ENCODE results near the gene SLC16A7. TPM values are rescaled to one million over a fixed set of nuclear protein-coding genes. Genes with fewer than 3 reads are reported as not detected.

The SLC16A7 gene
- total RNA-seq, 1 donor from 2014 or later, result 6.5 TPM

DNA sequence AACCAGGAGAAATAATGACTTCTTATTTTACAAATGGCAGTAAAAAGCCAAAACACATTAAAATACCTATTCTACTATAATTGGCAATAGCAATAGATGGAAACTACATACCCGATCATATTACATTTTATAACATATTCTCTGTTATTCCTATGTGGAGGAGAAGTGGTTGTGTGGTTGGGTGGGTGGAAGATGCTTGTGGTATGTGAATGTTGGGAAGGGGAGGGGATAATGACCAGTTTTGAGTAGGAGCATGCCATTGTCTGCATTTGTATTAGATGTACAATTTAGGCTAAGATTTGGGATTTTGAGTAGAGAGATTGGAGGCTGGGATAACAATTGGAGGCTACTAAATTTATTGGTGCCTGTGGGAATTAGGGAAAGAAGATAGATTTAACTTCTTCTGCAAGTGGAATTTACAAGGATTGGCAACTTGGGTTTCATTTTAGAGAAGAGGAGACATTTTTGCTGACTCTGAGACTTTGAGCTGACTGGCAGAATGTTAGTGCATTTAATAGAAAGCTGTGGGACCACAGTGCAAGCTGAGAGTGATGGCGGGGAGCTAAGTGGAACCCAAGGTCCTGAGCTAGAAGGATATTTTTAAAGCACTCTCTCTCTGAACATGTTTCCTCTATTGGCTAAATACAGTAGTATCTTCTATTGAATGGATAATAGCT is 65.2 kb downstream of the SLC16A7 start:
- Mint-ChIP-seq H3K9me3 (ENCODE audit: low read depth) (peaks cover 4% of the 10 kb centered on the region), H3K27me3 (no peaks in the 10 kb centered on the region), H3K4me1 (ENCODE audit: low read depth) (no peaks in the 10 kb centered on the region), H3K27ac (no peak overlapping the region), H3K36me3 (ENCODE audit: insufficient read depth) (no peaks in the 10 kb centered on the region), H3K4me3 (ENCODE audit: low read depth) (no peak overlapping the region)
- DNase-seq (ENCODE audit: low spot score, unreplicated experiment), result no peak
- TF ChIP-seq, protein P1, sequence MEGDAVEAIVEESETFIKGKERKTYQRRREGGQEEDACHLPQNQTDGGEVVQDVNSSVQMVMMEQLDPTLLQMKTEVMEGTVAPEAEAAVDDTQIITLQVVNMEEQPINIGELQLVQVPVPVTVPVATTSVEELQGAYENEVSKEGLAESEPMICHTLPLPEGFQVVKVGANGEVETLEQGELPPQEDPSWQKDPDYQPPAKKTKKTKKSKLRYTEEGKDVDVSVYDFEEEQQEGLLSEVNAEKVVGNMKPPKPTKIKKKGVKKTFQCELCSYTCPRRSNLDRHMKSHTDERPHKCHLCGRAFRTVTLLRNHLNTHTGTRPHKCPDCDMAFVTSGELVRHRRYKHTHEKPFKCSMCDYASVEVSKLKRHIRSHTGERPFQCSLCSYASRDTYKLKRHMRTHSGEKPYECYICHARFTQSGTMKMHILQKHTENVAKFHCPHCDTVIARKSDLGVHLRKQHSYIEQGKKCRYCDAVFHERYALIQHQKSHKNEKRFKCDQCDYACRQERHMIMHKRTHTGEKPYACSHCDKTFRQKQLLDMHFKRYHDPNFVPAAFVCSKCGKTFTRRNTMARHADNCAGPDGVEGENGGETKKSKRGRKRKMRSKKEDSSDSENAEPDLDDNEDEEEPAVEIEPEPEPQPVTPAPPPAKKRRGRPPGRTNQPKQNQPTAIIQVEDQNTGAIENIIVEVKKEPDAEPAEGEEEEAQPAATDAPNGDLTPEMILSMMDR (IDR thresholded peaks at IDR 0.05; ENCODE audit: unreplicated experiment), result no peak

- Mint-ChIP-seq H3K4me3 (ENCODE audit: low read depth) (no peak overlapping the region), H3K4me1 (ENCODE audit: low read depth) (no peaks in the 10 kb centered on the region), H3K27me3 (no peaks in the 10 kb centered on the region), H3K9me3 (ENCODE audit: low read depth) (peaks cover 22% of the 10 kb centered on the region), H3K36me3 (ENCODE audit: insufficient read depth) (peaks cover 3% of the 10 kb centered on the region), H3K27ac (no peak overlapping the region)
- TF ChIP-seq, protein P1 (IDR thresholded peaks at IDR 0.05; ENCODE audit: unreplicated experiment), result no peak
- no peak for DNase-seq (ENCODE audit: low spot score, unreplicated experiment)
Observed at GRCh38 chr12:59664495-59664894, 68.7 kb downstream of the SLC16A7 start.

DNA sequence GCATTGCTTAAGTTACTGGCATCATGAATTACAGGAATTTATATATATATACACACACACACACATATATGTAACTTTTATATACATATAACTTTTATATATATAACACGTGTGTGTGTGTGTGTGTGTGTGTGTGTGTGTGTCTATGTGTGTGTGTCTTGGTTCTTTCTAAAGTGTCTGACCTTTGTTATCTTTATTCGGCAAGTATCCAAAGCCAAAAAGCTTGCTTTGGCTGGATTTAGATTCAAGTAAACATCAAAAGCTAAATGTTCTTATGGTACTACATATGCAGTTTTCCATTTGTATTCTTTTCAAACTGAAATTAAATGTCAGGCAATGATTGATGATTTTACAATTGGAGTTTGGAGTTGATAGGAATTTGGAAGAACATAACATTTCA is 69.9 kb downstream of the SLC16A7 start:
- Mint-ChIP-seq H3K27ac (no peak overlapping the region), H3K4me1 (ENCODE audit: low read depth) (no peaks in the 10 kb centered on the region), H3K9me3 (ENCODE audit: low read depth) (peaks cover 22% of the 10 kb centered on the region), H3K27me3 (no peaks in the 10 kb centered on the region), H3K36me3 (ENCODE audit: insufficient read depth) (peaks cover 3% of the 10 kb centered on the region), H3K4me3 (ENCODE audit: low read depth) (no peak overlapping the region)
- DNase-seq (ENCODE audit: low spot score, unreplicated experiment), result no peak
- TF ChIP-seq, protein P1 (IDR thresholded peaks at IDR 0.05; ENCODE audit: unreplicated experiment), result no peak

- no peak overlapping the region for H3K4me3 Mint-ChIP-seq (ENCODE audit: low read depth)
- H3K27ac Mint-ChIP-seq, result no peak overlapping the region
- no peaks in the 10 kb centered on the region for H3K27me3 Mint-ChIP-seq
- no peaks in the 10 kb centered on the region for H3K4me1 Mint-ChIP-seq (ENCODE audit: low read depth)
- TF ChIP-seq, protein P1 (IDR thresholded peaks at IDR 0.05; ENCODE audit: unreplicated experiment), result no peak
- DNase-seq (ENCODE audit: low spot score, unreplicated experiment), result no peak
- peaks cover 3% of the 10 kb centered on the region for H3K36me3 Mint-ChIP-seq (ENCODE audit: insufficient read depth)
- peaks cover 22% of the 10 kb centered on the region for H3K9me3 Mint-ChIP-seq (ENCODE audit: low read depth)
Observed at GRCh38 chr12:59668674-59669073, 72.8 kb downstream of the SLC16A7 start.

DNA sequence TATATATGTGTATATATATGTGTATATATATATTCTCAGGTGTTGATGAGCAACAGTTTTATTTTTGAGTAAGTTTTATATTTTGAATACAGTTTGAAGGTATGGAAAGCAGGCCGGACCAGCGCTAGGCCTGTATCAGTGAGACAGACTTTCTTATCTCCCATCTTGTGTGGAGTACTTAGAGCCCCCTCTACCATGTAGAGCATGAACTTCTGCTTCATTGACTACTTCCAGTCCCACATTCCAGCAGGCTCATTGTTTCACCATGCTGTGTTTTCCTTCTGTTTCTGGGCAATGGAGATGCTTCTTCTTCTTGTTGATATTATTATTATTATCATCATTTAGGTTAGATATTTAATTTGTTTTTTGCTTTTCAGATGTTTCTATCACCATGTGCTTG is 76.4 kb downstream of the SLC16A7 start:
- Mint-ChIP-seq H3K27ac (no peak overlapping the region), H3K27me3 (no peaks in the 10 kb centered on the region), H3K4me1 (ENCODE audit: low read depth) (peaks cover 7% of the 10 kb centered on the region), H3K36me3 (ENCODE audit: insufficient read depth) (peaks cover 2% of the 10 kb centered on the region), H3K4me3 (ENCODE audit: low read depth) (no peak overlapping the region), H3K9me3 (ENCODE audit: low read depth) (peaks cover 10% of the 10 kb centered on the region)
- TF ChIP-seq, protein P1 (IDR thresholded peaks at IDR 0.05; ENCODE audit: unreplicated experiment), result no peak
- DNase-seq (ENCODE audit: low spot score, unreplicated experiment), result no peak
